Gastrocnemius medialis (tissue), 4 donors: ENCODE data around the gene TXNRD2. TPM values are rescaled to one million over a fixed set of nuclear protein-coding genes. Genes with fewer than 3 reads are reported as not detected.

ENCODE experiments used
- ATAC-seq, 2 donors: fragments of 150-250 bp; one replicate each; pipeline ENCODE4 v1.9.1; 2016
- DNase-seq, 2 donors: peaks; one replicate each; pipeline ENCODE4 v3.0.0-alpha.2; 2019
- H3K27ac ChIP-seq, 4 donors: fragments of 200-600 bp; sonication (generic); 1 replicate in 1 of 4; 2 replicates in 3 of 4; pipeline ENCODE4 v1.5.1; 2016 to 2018; ENCODE audit warnings: mild to moderate bottlenecking in 2 of 4, moderate library complexity in 1 of 4
- H3K27me3 ChIP-seq, 3 donors: fragments of 200-600 bp; sonication (generic) in 2 of 3; 1 replicate in 1 of 3; 2 replicates in 2 of 3; pipeline versions ENCODE4 v1.5.1 to v1.6.0; 2016 to 2019; ENCODE audit warnings: mild to moderate bottlenecking in 1 of 3, moderate library complexity in 1 of 3
- H3K36me3 ChIP-seq, 2 donors: fragments of 200-600 bp; sonication (generic) in 1 of 2; one replicate each; pipeline ENCODE4 v1.5.1; 2017 to 2018
- H3K4me1 ChIP-seq, 2 donors: fragments of 200-600 bp; sonication (generic) in 1 of 2; one replicate each; pipeline ENCODE4 v1.5.1; 2016 to 2017; ENCODE audit warnings: mild to moderate bottlenecking in 2 of 2
- H3K4me3 ChIP-seq, 4 donors: fragments of 200-600 bp; sonication (generic) in 3 of 4; 1 replicate in 1 of 4; 2 replicates in 3 of 4; pipeline ENCODE4 v1.5.1; 2016 to 2019; ENCODE audit warnings: mild to moderate bottlenecking in 2 of 4
- H3K9me3 ChIP-seq, 3 donors: fragments of 200-600 bp; sonication (generic) in 2 of 3; 1 replicate in 1 of 3; 2 replicates in 2 of 3; pipeline ENCODE4 v1.5.1; 2016 to 2019
- CTCF ChIP-seq, 5 experiments: fragments of 450-650 bp in 3 of 5; fragments of 200-600 bp in 2 of 5; sonication (generic) in 2 of 5; IDR thresholded peaks in 4 of 5; conservative IDR thresholded peaks in 1 of 5; 1 replicate in 4 of 5; 2 replicates in 1 of 5; pipeline ENCODE4 v1.5.1; 2016 to 2019; ENCODE audit warnings: antibody characterized with exemption in 5 of 5, mild to moderate bottlenecking in 3 of 5, moderate library complexity in 3 of 5
- POLR2A ChIP-seq, 2 donors: fragments of 450-650 bp; IDR thresholded peaks; one replicate each; pipeline ENCODE4 v1.6.1; 2017; ENCODE audit warnings: antibody characterized with exemption in 2 of 2, mild to moderate bottlenecking in 2 of 2, moderate library complexity in 2 of 2
- in situ Hi-C, 4 donors: fragments of 200-750 bp; cut with MboI; loops; one replicate each; pipeline versions ENCODE4 v1.15.0 to v1.8.0; 2017; ENCODE audit warnings: low sequenced_read_pairs in 4 of 4
- intact Hi-C: fragments of 100-400 bp; cut with DNase I; formaldehyde crosslinking; loops from one replicate; pipeline ENCODE4 v1.15.1; 2023; ENCODE audit warnings: low total_unique reads
- total RNA-seq, 4 donors: library from RNA; depleted of rRNA; stranded (reverse); fragments of >200 nt; gene quantifications; one replicate each; pipeline versions ENCODE4 v1.1.0 to v1.2.3, GENCODE V29; 2016

The TXNRD2 gene
- total RNA-seq, 4 donors from 2014 or later: 9.0 to 18.0 (median 14.4) TPM

- intact Hi-C loops: loop anchor here (10.0 kb wide), 1 partner anchor 108 kb away; the partner anchor contains the start of gene DGCR8
- H3K27ac ChIP-seq: no peak overlapping the region
Observed at GRCh38 chr22:19976671-19977070, 35.1 kb upstream of the TXNRD2 start.

GRCh38 chr22:19975707-19976035 lies 34.1 kb upstream of the TXNRD2 start:
- H3K27me3 ChIP-seq: no peaks in the 10 kb centered on the region
- ATAC-seq (no peak), DNase-seq (no peak)
- in situ Hi-C loops: no loop called here
- no peak overlapping the region for H3K4me3 ChIP-seq
- H3K4me1 ChIP-seq: peaks cover 0 to 11% of the 10 kb centered on the region in 2 donors
- TF ChIP-seq CTCF (IDR thresholded peaks at IDR 0.05 in 4 of 5, conservative IDR thresholded peaks at IDR 0.05 in 1 of 5): no peak
- TF ChIP-seq POLR2A (IDR thresholded peaks at IDR 0.05): no peak
- no peak overlapping the region for H3K27ac ChIP-seq
- H3K9me3 ChIP-seq: no peaks in the 10 kb centered on the region
- H3K36me3 ChIP-seq: peaks cover 0 to 12% of the 10 kb centered on the region in 2 donors
- intact Hi-C loops: loop anchor here (10.0 kb wide), 1 partner anchor 109 kb away; the partner anchor contains the start of gene DGCR8

More at GRCh38 chr22:19976671-19977070, 35.1 kb upstream of the TXNRD2 start:
- Histone ChIP-seq H3K27me3 (no peaks in the 10 kb centered on the region), H3K9me3 (no peaks in the 10 kb centered on the region), H3K4me3 (no peak overlapping the region), H3K36me3 (peaks cover 0 to 12% of the 10 kb centered on the region in 2 donors), H3K4me1 (peaks cover 0 to 11% of the 10 kb centered on the region in 2 donors)
- ATAC-seq: no peak
- TF ChIP-seq CTCF (IDR thresholded peaks at IDR 0.05 in 4 of 5, conservative IDR thresholded peaks at IDR 0.05 in 1 of 5) (no peak), POLR2A (IDR thresholded peaks at IDR 0.05) (no peak)
- in situ Hi-C loops: no loop called here
- DNase-seq: no peak

- in situ Hi-C loops (loop anchor here in 3 of 4 donors (5.0 kb wide), 1 partner anchor 37 kb away; no protein-coding TSS in a partner anchor), intact Hi-C loops (loop anchor here (5.0 to 10.0 kb wide), 2 partner anchors 110 to 152 kb away; partner anchors contain the start of gene DGCR8)
- Histone ChIP-seq H3K9me3 (no peaks in the 10 kb centered on the region), H3K36me3 (peaks cover 0 to 12% of the 10 kb centered on the region in 2 donors), H3K27ac (no peak overlapping the region), H3K4me3 (no peak overlapping the region), H3K27me3 (no peaks in the 10 kb centered on the region), H3K4me1 (peaks cover 0 to 11% of the 10 kb centered on the region in 2 donors)
- DNase-seq (no peak), ATAC-seq (no peak)
- TF ChIP-seq CTCF (IDR thresholded peaks at IDR 0.05 in 4 of 5, conservative IDR thresholded peaks at IDR 0.05 in 1 of 5): no peak
- no peak for TF ChIP-seq POLR2A (IDR thresholded peaks at IDR 0.05)
Observed at GRCh38 chr22:19974935-19975706, 33.5 kb upstream of the TXNRD2 start.

- Histone ChIP-seq H3K4me1 (peaks cover 0 to 11% of the 10 kb centered on the region in 2 donors), H3K9me3 (no peaks in the 10 kb centered on the region), H3K27me3 (no peaks in the 10 kb centered on the region), H3K4me3 (no peak overlapping the region), H3K27ac (no peak overlapping the region), H3K36me3 (peaks cover 0 to 11% of the 10 kb centered on the region in 2 donors)
- intact Hi-C loops: loop anchor here (5.0 to 10.0 kb wide), 2 partner anchors 110 to 153 kb away; partner anchors contain the start of gene DGCR8
- no peak for ATAC-seq
- DNase-seq: no peak
- TF ChIP-seq CTCF (IDR thresholded peaks at IDR 0.05 in 4 of 5, conservative IDR thresholded peaks at IDR 0.05 in 1 of 5): no peak
- TF ChIP-seq POLR2A (IDR thresholded peaks at IDR 0.05): no peak
- in situ Hi-C loops: loop anchor here in 3 of 4 donors (5.0 kb wide), 1 partner anchor 38 kb away; no protein-coding TSS in a partner anchor
Observed at GRCh38 chr22:19974268-19974861, 32.7 kb upstream of the TXNRD2 start.
